Pancreas (tissue), 10 donors: ENCODE measurements around the gene NDUFB2. TPM values are rescaled to one million over a fixed set of nuclear protein-coding genes. Genes with fewer than 3 reads are reported as not detected.

Experiments
- ATAC-seq, 4 donors: fragments of 200-7000 bp; cut with Tn5 transposase; one replicate each; pipeline versions ENCODE4 v1.8.0 to v1.9.1; 2020; ENCODE audit warnings: mild to moderate bottlenecking in 4 of 4, moderate library complexity in 4 of 4
- DNase-seq, 6 donors: peaks; one replicate each; pipeline ENCODE4 v3.0.0-alpha.2; 2020
- FAIRE-seq: peaks from 2 replicates; lab custom pipeline; 2012; peaks lifted over from hg19 to GRCh38; lab: Jason Lieb, UNC
- H3K27ac ChIP-seq, 4 donors: fragments of 200-600 bp; sonication (generic); 1 replicate in 3 of 4; 2 replicates in 1 of 4; pipeline versions ENCODE4 v1.5.0 to v1.8.0; 2020
- H3K27me3 ChIP-seq, 4 donors: fragments of 200-600 bp; one replicate each; pipeline ENCODE4 v1.8.0; 2021
- H3K36me3 ChIP-seq, 3 donors: fragments of 200-600 bp; sonication (generic) in 1 of 3; one replicate each; pipeline versions ENCODE4 v1.5.0 to v1.8.0; 2020 to 2021
- H3K4me1 ChIP-seq, 3 donors: fragments of 200-600 bp; one replicate each; pipeline ENCODE4 v1.8.0; 2021
- H3K4me3 ChIP-seq, 4 donors: fragments of 200-600 bp; sonication (generic) in 2 of 4; one replicate each; pipeline versions ENCODE4 v1.5.0 to v1.8.0; 2020 to 2021
- H3K9me3 ChIP-seq, 4 donors: fragments of 200-600 bp; one replicate each; pipeline ENCODE4 v1.8.0; 2021
- CTCF ChIP-seq, 4 donors: fragments of 200-600 bp; sonication (generic) in 3 of 4; IDR thresholded peaks; one replicate each; pipeline versions ENCODE4 v1.5.0 to v1.8.0; 2021; ENCODE audit warnings: antibody characterized with exemption in 4 of 4
- WGBS, 2 donors: extraction: QIAGEN DNeasy Blood & Tissue Kit; methylation state at CpG; one replicate each; pipeline ENCODE4 v1.1.7; 2013; 5-methylcytosine and 5-hydroxymethylcytosine counted together
- intact Hi-C, 3 donors: fragments of 100-400 bp; cut with DNase I; formaldehyde crosslinking; loops; one replicate each; pipeline versions ENCODE4 v1.11.1 to v1.14.2; 2022
- polyA plus RNA-seq, 2 donors: library from polyadenylated mRNA; stranded (reverse); fragments of 200-250 nt; gene quantifications; one replicate each; pipeline ENCODE4 v1.2.3, GENCODE V29; 2013
- total RNA-seq, 6 donors: library from RNA; stranded (reverse); fragmentation: NEBNext Ultra II Directional in 4 of 6; extraction: Animal tissue kit (Norgen Biotek cat#: 25700) in 4 of 6; gene quantifications; one replicate each; pipeline versions ENCODE4 v1.2.1 to v1.2.4, GENCODE V29; 2021 to 2023
- donor health status: healthy with polysubstance abuse.
- donor health status: DM: no; HTN: no; CAD: no; lungs with moderate emphysema.
- donor health status: DM: no; HTN: no; CAD: no.
- donor health status: control.
- donor health status: control.
- donor health status: Bipolar disorder and iron deficiency.
- donor health status: DM: yes; HTN: yes; CAD: no.
- donor health status: DM: no; HTN: no; CAD: no.
- donor health status: DM: no; HTN: no; CAD: no.
- donor health status: DM: yes; HTN: yes; CAD: no.

NDUFB2 gene
- total and polyA plus RNA-seq, 8 donors: 47.6 to 198 (median 76.6) TPM

- H3K27me3 ChIP-seq: no peaks in the 10 kb centered on the region
- WGBS, 2 donors: 95 to 98% methylated on average over 10 of the region's 10 CpGs
- intact Hi-C loops: no loop called here
- no peak for TF ChIP-seq CTCF (IDR thresholded peaks at IDR 0.05)
- FAIRE-seq: no peak
- ATAC-seq: no peak
- no peaks in the 10 kb centered on the region for H3K4me1 ChIP-seq
- H3K9me3 ChIP-seq: no peaks in the 10 kb centered on the region
- H3K36me3 ChIP-seq: no peaks in the 10 kb centered on the region
- DNase-seq: no peak
- H3K27ac ChIP-seq: no peak overlapping the region
- no peak overlapping the region for H3K4me3 ChIP-seq
These were observed 18.0 kb downstream of the NDUFB2 start for GRCh38 chr7:140714331-140715040.

- Histone ChIP-seq H3K4me3 (no peak overlapping the region), H3K4me1 (no peaks in the 10 kb centered on the region), H3K36me3 (peaks cover 0 to 4% (median 0%) of the 10 kb centered on the region in 3 donors), H3K9me3 (no peaks in the 10 kb centered on the region), H3K27me3 (no peaks in the 10 kb centered on the region), H3K27ac (no peak overlapping the region)
- ATAC-seq (no peak), DNase-seq (no peak), FAIRE-seq (no peak)
- WGBS, 2 donors: 81 to 88% methylated on average over 5 of the region's 5 CpGs
- intact Hi-C loops: no loop called here
- no peak for TF ChIP-seq CTCF (IDR thresholded peaks at IDR 0.05)
These were observed 23.2 kb downstream of the NDUFB2 start for GRCh38 chr7:140719721-140720120.

- intact Hi-C loops: no loop called here
- FAIRE-seq: no peak
- no peak for DNase-seq
- no peak for TF ChIP-seq CTCF (IDR thresholded peaks at IDR 0.05)
- WGBS, 2 donors: 93 to 94% methylated on average over 1 of the region's 1 CpG
- H3K9me3 ChIP-seq: no peaks in the 10 kb centered on the region
- no peaks in the 10 kb centered on the region for H3K27me3 ChIP-seq
- H3K27ac ChIP-seq: no peak overlapping the region
- peaks cover 0 to 8% (median 0%) of the 10 kb centered on the region in 3 donors for H3K36me3 ChIP-seq
- H3K4me1 ChIP-seq: no peaks in the 10 kb centered on the region
- peak in 1 of 4 donors; percentile 27 for ATAC-seq
- no peak overlapping the region for H3K4me3 ChIP-seq
These were observed 25.7 kb downstream of the NDUFB2 start for GRCh38 chr7:140722254-140722653.

- Histone ChIP-seq H3K36me3 (peaks cover 0 to 8% (median 0%) of the 10 kb centered on the region in 3 donors), H3K27ac (no peak overlapping the region), H3K4me3 (no peak overlapping the region), H3K4me1 (no peaks in the 10 kb centered on the region), H3K27me3 (no peaks in the 10 kb centered on the region), H3K9me3 (no peaks in the 10 kb centered on the region)
- intact Hi-C loops: no loop called here
- ATAC-seq: no peak
- WGBS, 2 donors: 95 to 96% methylated on average over 6 of the region's 6 CpGs
- TF ChIP-seq CTCF (IDR thresholded peaks at IDR 0.05): no peak
- DNase-seq: no peak
- FAIRE-seq: no peak
These were observed 26.5 kb downstream of the NDUFB2 start for GRCh38 chr7:140723006-140723405.

- Histone ChIP-seq H3K4me3 (no peak overlapping the region), H3K27ac (no peak overlapping the region), H3K27me3 (no peaks in the 10 kb centered on the region), H3K4me1 (no peaks in the 10 kb centered on the region), H3K9me3 (no peaks in the 10 kb centered on the region), H3K36me3 (peaks cover 0 to 8% (median 0%) of the 10 kb centered on the region in 3 donors)
- no peak for ATAC-seq
- DNase-seq: no peak
- intact Hi-C loops: no loop called here
- FAIRE-seq: no peak
- 82 to 89% methylated on average over 3 of the region's 3 CpGs for WGBS, 2 donors
- TF ChIP-seq CTCF (IDR thresholded peaks at IDR 0.05): no peak
These were observed 27.1 kb downstream of the NDUFB2 start for GRCh38 chr7:140723574-140723973.
